Progenitor cell of endocrine pancreas (in vitro differentiated cells): ENCODE results near the gene KLRD1. TPM values are rescaled to one million over a fixed set of nuclear protein-coding genes. Genes with fewer than 3 reads are reported as not detected.
"Not testable (repeated sequence)": the region's sequence is repeated elsewhere in the genome, so short reads cannot be mapped to it uniquely, and the experiment has no call there.

Experiments
- DNase-seq: peaks from one replicate; pipeline ENCODE4 v3.0.0; 2021; ENCODE audit warnings: low spot score; ENCODE audit not compliant: unreplicated experiment
- H3K27ac Mint-ChIP-seq: 2 replicates; pipeline ENCODE4 v1.8.0; 2021; ENCODE audit warnings: mild to moderate bottlenecking, moderate library complexity, mixed read lengths
- H3K27me3 Mint-ChIP-seq: 2 replicates; pipeline ENCODE4 v1.8.0; 2021; ENCODE audit warnings: mixed read lengths
- H3K36me3 Mint-ChIP-seq: 2 replicates; pipeline ENCODE4 v1.8.0; 2022; ENCODE audit warnings: mixed read lengths; ENCODE audit not compliant: insufficient read depth
- H3K4me1 Mint-ChIP-seq: 2 replicates; pipeline ENCODE4 v1.8.0; 2021; ENCODE audit warnings: low read depth, mixed read lengths
- H3K4me3 Mint-ChIP-seq: 2 replicates; pipeline ENCODE4 v1.8.0; 2021; ENCODE audit warnings: low read depth, mild to moderate bottlenecking, moderate library complexity, mixed read lengths
- H3K9me3 Mint-ChIP-seq: 2 replicates; pipeline ENCODE4 v1.8.0; 2021; ENCODE audit warnings: low read depth, mixed read lengths
- total RNA-seq: library from RNA; stranded (reverse); gene quantifications from 2 replicates; pipeline ENCODE4 v1.2.1, GENCODE V29; 2021
- TF ChIP-seq, protein P1 (sequence below): fragments of 200-600 bp; sonication (generic); IDR thresholded peaks from one replicate; pipeline ENCODE4 v1.5.0; 2021; ENCODE audit warnings: antibody characterized with exemption, mild to moderate bottlenecking; ENCODE audit not compliant: unreplicated experiment

KLRD1 gene
- total RNA-seq, 1 donor from 2014 or later, result 0.48 TPM

- peaks cover 14% of the 10 kb centered on the region for H3K9me3 Mint-ChIP-seq
- peaks cover 27% of the 10 kb centered on the region for H3K4me1 Mint-ChIP-seq
- DNase-seq, result no peak
- H3K27me3 Mint-ChIP-seq, result no peaks in the 10 kb centered on the region
- peaks cover 36% of the 10 kb centered on the region for H3K36me3 Mint-ChIP-seq
- TF ChIP-seq, protein P1, sequence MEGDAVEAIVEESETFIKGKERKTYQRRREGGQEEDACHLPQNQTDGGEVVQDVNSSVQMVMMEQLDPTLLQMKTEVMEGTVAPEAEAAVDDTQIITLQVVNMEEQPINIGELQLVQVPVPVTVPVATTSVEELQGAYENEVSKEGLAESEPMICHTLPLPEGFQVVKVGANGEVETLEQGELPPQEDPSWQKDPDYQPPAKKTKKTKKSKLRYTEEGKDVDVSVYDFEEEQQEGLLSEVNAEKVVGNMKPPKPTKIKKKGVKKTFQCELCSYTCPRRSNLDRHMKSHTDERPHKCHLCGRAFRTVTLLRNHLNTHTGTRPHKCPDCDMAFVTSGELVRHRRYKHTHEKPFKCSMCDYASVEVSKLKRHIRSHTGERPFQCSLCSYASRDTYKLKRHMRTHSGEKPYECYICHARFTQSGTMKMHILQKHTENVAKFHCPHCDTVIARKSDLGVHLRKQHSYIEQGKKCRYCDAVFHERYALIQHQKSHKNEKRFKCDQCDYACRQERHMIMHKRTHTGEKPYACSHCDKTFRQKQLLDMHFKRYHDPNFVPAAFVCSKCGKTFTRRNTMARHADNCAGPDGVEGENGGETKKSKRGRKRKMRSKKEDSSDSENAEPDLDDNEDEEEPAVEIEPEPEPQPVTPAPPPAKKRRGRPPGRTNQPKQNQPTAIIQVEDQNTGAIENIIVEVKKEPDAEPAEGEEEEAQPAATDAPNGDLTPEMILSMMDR, result peak; percentile 47
- H3K27ac Mint-ChIP-seq, result no peak overlapping the region
- no peak overlapping the region for H3K4me3 Mint-ChIP-seq
Measured at GRCh38 chr12:10365696-10366405, 58.2 kb downstream of the KLRD1 start.

DNA sequence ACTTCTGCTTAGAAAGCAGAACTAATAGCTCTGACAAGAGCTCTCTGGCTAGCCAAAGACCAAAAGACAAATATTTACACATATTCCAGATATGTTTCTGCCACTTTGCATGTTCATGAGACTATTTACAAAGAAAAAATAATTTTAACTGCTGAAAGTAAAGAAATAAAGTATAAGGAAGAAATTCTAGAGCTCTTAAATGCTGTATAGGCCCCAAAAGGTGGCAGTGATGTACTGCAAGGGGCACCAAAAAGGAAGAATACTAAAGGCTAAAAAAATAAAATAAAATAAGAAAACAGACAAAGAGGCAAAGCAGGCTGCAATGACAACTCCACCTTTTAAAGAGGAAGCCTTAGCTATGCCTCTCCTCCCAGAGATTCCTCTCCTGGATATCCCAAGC lies 59.2 kb downstream of the KLRD1 start:
- TF ChIP-seq, protein P1, result peak; percentile 42
- DNase-seq, result no peak
- peaks cover 15% of the 10 kb centered on the region for H3K9me3 Mint-ChIP-seq
- H3K27ac Mint-ChIP-seq, result no peak overlapping the region
- H3K4me3 Mint-ChIP-seq, result peak overlapping the region; percentile 40
- peaks cover 45% of the 10 kb centered on the region for H3K36me3 Mint-ChIP-seq
- H3K27me3 Mint-ChIP-seq, result no peaks in the 10 kb centered on the region
- peaks cover 29% of the 10 kb centered on the region for H3K4me1 Mint-ChIP-seq

DNA sequence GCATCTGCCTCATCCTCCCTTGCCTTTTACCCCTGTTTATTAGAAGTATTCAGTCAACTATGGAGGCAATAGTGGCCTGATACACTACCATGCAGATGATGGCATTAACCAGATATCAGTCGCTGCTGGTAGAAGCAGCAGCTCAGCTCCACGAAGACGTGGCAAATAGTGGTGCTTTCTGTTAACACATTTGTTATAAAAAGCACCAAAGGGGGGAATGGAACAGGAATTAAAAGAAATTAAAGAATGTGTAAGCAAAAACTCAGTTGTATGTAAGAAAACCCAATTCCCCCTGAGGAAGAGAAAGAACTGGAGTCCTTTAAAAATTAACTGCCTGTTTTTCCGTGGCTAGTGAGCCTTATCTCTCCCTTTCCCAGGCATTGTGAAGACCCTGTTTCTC lies 60.0 kb downstream of the KLRD1 start:
- Mint-ChIP-seq H3K4me3 (peak overlapping the region; percentile 38), H3K27ac (peak overlapping the region; percentile 39), H3K9me3 (peaks cover 15% of the 10 kb centered on the region), H3K36me3 (peaks cover 51% of the 10 kb centered on the region), H3K4me1 (peaks cover 35% of the 10 kb centered on the region)
- not testable (repeated sequence) for DNase-seq, H3K27me3 Mint-ChIP-seq

DNA sequence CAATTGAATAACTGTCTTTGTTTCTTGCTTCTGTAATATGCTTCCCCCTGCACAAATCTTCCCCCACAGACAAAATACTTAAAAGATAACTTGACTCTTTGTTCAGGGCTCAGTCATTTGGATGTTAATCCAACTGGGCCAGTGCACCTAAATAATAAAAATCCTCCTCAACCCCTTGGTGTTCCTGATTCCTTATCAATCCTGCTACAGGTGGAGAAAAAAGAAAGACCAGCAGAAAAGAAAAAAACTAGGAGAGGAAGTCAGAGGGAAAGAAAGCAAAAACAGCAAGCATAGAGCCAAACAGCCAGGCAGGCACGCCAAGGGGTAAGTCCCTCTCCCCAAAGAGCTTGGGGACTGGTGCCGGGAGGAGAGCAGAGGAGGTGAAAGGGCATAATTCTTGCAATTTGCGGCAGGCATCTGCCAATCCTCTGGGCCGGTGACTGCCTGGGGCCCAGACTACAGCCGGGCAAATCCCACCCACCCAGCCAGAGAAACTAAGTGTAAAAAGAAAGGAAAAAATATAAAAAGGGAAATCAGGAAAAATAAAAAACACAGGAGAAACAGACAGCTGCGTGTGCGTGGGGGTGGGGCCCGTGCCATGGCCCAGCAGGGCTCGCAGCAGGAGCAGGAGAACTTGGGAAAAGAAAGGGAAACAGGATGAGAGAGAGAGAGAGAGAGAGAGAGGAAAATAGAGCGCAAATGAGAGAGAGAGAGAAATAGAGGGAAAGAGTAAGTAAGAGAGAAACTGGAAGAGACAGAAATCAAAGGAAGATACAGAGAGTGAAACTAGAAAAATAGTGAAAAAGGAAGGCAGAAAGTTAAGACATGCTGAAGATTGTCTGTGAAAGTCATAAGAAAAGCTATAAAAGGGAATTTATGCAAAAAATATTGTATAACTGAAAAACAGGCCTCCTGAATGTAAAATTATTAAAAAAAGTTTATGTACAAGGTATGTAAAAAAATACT lies 60.8 kb downstream of the KLRD1 start:
- Mint-ChIP-seq H3K4me1 (peaks cover 38% of the 10 kb centered on the region), H3K36me3 (peaks cover 55% of the 10 kb centered on the region), H3K9me3 (peaks cover 15% of the 10 kb centered on the region), H3K27ac (peak overlapping the region; percentile 45), H3K27me3 (no peaks in the 10 kb centered on the region), H3K4me3 (peak overlapping the region; percentile 38)
- TF ChIP-seq, protein P1, result no peak
- no peak for DNase-seq

- Mint-ChIP-seq H3K9me3 (peaks cover 15% of the 10 kb centered on the region), H3K36me3 (peaks cover 67% of the 10 kb centered on the region), H3K27ac (peak overlapping the region; percentile 80), H3K4me3 (no peak overlapping the region), H3K27me3 (no peaks in the 10 kb centered on the region), H3K4me1 (peaks cover 38% of the 10 kb centered on the region)
- TF ChIP-seq, protein P1, result no peak
- no peak for DNase-seq
Measured at GRCh38 chr12:10369557-10370415, 62.1 kb downstream of the KLRD1 start.

DNA sequence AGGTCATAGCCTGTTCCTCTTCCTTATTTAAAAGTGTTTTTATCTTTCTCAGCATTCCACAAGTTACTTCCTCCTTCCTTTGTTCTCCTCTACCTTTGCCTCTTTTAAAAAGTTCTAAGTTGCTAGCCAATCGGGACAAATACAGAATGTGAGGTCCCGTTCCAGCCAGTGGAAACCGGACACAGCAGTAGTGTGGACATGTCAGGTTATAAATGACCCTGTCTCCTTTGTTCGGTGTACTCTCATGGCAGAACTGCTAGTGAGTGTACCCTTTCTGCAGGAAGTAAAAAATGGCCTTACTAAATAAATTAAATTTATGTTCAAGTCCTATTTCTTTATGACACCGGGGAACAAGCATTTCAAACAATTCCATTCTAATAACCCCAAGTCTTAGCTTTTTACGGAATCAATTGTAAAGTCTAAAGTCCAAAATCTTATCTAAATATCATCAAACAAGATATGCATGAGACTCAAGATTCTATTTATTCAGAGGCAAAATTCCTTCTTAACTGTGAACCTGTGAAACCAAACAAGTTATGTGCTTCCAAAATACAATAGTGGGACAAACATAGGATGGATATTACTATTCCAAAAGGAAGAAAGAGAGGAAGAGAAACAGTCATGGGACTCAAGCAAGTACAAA lies 64.3 kb downstream of the KLRD1 start:
- not testable (repeated sequence) for H3K4me3 Mint-ChIP-seq, H3K27me3 Mint-ChIP-seq, DNase-seq
- Mint-ChIP-seq H3K4me1 (peaks cover 36% of the 10 kb centered on the region), H3K27ac (peak overlapping the region; percentile 93), H3K36me3 (peaks cover 74% of the 10 kb centered on the region), H3K9me3 (peaks cover 18% of the 10 kb centered on the region)
